Stimulated activated CD4-positive, alpha-beta T cell treated with anti-CD3 and anti-CD28 coated beads, Interleukin-12 subunit alpha, Interleukin-12 subunit beta, amount 100 ng/mL, for 24 hours (primary cell): ENCODE results near the gene EIF4G1.

Source experiments
- DNase-seq, 2 experiments: peaks; one replicate each; pipeline ENCODE4 v3.0.0-alpha.2; 2020; ENCODE audit warnings: low read depth in 2 of 2

The EIF4G1 gene

GRCh38 chr3:184366619-184367289 is 52.3 kb downstream of the EIF4G1 start:
- no peak for DNase-seq

- no peak for DNase-seq
These were observed 53.7 kb downstream of the EIF4G1 start for GRCh38 chr3:184368116-184368515.

- no peak for DNase-seq
These were observed 54.3 kb downstream of the EIF4G1 start for GRCh38 chr3:184368586-184369183.

- peak; percentile 41 to 45 for DNase-seq
These were observed 57.2 kb downstream of the EIF4G1 start for GRCh38 chr3:184371570-184372018.

GRCh38 chr3:184372296-184372821 is 58.0 kb downstream of the EIF4G1 start:
- DNase-seq = no peak

GRCh38 chr3:184372911-184373310 is 58.5 kb downstream of the EIF4G1 start:
- DNase-seq = no peak

- DNase-seq = no peak
These were observed 59.0 kb downstream of the EIF4G1 start for GRCh38 chr3:184373422-184373821.

GRCh38 chr3:184375747-184376461 is 61.5 kb downstream of the EIF4G1 start:
- DNase-seq = no peak

GRCh38 chr3:184377374-184377773 is 63.0 kb downstream of the EIF4G1 start:
- no peak for DNase-seq

GRCh38 chr3:184377882-184378445 is 63.6 kb downstream of the EIF4G1 start, which contains the start of gene THPO:
THPO (minus strand) TSS chr3:184378207; CDS start chr3:184376259, 1,948 bp downstream.
- DNase-seq = no peak

- no peak for DNase-seq
These were observed 64.4 kb downstream of the EIF4G1 start for GRCh38 chr3:184378651-184379357.

GRCh38 chr3:184379358-184380184 is 65.2 kb downstream of the EIF4G1 start, which contains the start of gene CHRD:
CHRD (plus strand) TSS chr3:184380054; CDS start chr3:184380319, 265 bp downstream.
- no peak for DNase-seq

GRCh38 chr3:184380185-184380626 is 65.8 kb downstream of the EIF4G1 start:
- no peak for DNase-seq

GRCh38 chr3:184380627-184381260 is 66.3 kb downstream of the EIF4G1 start:
- no peak for DNase-seq

GRCh38 chr3:184381261-184382224 is 67.1 kb downstream of the EIF4G1 start:
- no peak for DNase-seq

- DNase-seq = no peak
These were observed 68.1 kb downstream of the EIF4G1 start for GRCh38 chr3:184382326-184383032.

- DNase-seq = no peak
These were observed 68.8 kb downstream of the EIF4G1 start for GRCh38 chr3:184383033-184383740.
